OCI-LY3 (cell line): ENCODE measurements around the gene PGAM1.

Experiments
- CTCF ChIP-seq: fragments of 200-600, 300-600 bp; sonication (generic); IDR thresholded peaks from 2 replicates; pipeline ENCODE4 v1.5.1; 2014; ENCODE audit warnings: antibody characterized with exemption, low read length, low read depth
- EZH2phosphoT487 ChIP-seq: fragments of 200-600 bp; shearing (Covaris generic); IDR thresholded peaks from 2 replicates; pipeline ENCODE4 v1.6.1; 2018; ENCODE audit warnings: antibody characterized with exemption, mixed run types, low read depth

- TF ChIP-seq CTCF (no peak), EZH2phosphoT487 (no peak)
Measured at GRCh38 chr10:97381626-97382025, 44.4 kb upstream of the PGAM1 start.
